GM10847 (cell line): Measurements from ENCODE around the gene TPD52L1.

Experiments
- POLR2A ChIP-seq: IDR thresholded peaks from 2 replicates; pipeline ENCODE4 v1.6.1; 2011; ENCODE audit not compliant: insufficient read length; ENCODE audit errors: extremely low read depth

TPD52L1 gene

GRCh38 chr6:125189494-125189893 lies 35.9 kb downstream of the TPD52L1 start:
- no peak for TF ChIP-seq POLR2A

- TF ChIP-seq POLR2A, result no peak
Measured at GRCh38 chr6:125190667-125191066, 37.1 kb downstream of the TPD52L1 start.

GRCh38 chr6:125191916-125192609 lies 38.5 kb downstream of the TPD52L1 start:
- no peak for TF ChIP-seq POLR2A

- no peak for TF ChIP-seq POLR2A
Measured at GRCh38 chr6:125192610-125192930, 39.0 kb downstream of the TPD52L1 start.

GRCh38 chr6:125193208-125193607 lies 39.6 kb downstream of the TPD52L1 start:
- no peak for TF ChIP-seq POLR2A

GRCh38 chr6:125194941-125195340 lies 41.4 kb downstream of the TPD52L1 start:
- no peak for TF ChIP-seq POLR2A

GRCh38 chr6:125195526-125195925 lies 42.0 kb downstream of the TPD52L1 start:
- no peak for TF ChIP-seq POLR2A

GRCh38 chr6:125196613-125197012 lies 43.0 kb downstream of the TPD52L1 start:
- TF ChIP-seq POLR2A, result no peak

GRCh38 chr6:125197795-125198269 lies 44.3 kb downstream of the TPD52L1 start:
- TF ChIP-seq POLR2A, result no peak

- TF ChIP-seq POLR2A, result no peak
Measured at GRCh38 chr6:125198398-125198937, 44.9 kb downstream of the TPD52L1 start.

- no peak for TF ChIP-seq POLR2A
Measured at GRCh38 chr6:125200941-125201340, 47.4 kb downstream of the TPD52L1 start.

GRCh38 chr6:125201961-125202729 lies 48.6 kb downstream of the TPD52L1 start:
- TF ChIP-seq POLR2A, result no peak

GRCh38 chr6:125203395-125203794 lies 49.8 kb downstream of the TPD52L1 start:
- no peak for TF ChIP-seq POLR2A

- no peak for TF ChIP-seq POLR2A
Measured at GRCh38 chr6:125205931-125206330, 52.4 kb downstream of the TPD52L1 start.

- no peak for TF ChIP-seq POLR2A
Measured at GRCh38 chr6:125206389-125206788, 52.8 kb downstream of the TPD52L1 start.

GRCh38 chr6:125207956-125208355 lies 54.4 kb downstream of the TPD52L1 start:
- no peak for TF ChIP-seq POLR2A

- no peak for TF ChIP-seq POLR2A
Measured at GRCh38 chr6:125208625-125209249, 55.2 kb downstream of the TPD52L1 start.

- TF ChIP-seq POLR2A, result no peak
Measured at GRCh38 chr6:125210667-125211066, 57.1 kb downstream of the TPD52L1 start.
